CD4-positive, CD25-positive, alpha-beta regulatory T cell (primary cell): ENCODE measurements around the gene DPH1. TPM values are rescaled to one million over a fixed set of nuclear protein-coding genes. Genes with fewer than 3 reads are reported as not detected.

Experiments
- ATAC-seq, 2 donors: fragments of 150-1000 bp; cut with Tn5 transposase; one replicate each; pipeline ENCODE4 v1.10.0; 2021; ENCODE audit warnings: low read depth in 2 of 2, moderate number of reproducible peaks in 2 of 2, moderate library complexity in 1 of 2
- DNase-seq, 3 donors: peaks; one replicate each; pipeline versions ENCODE4 v3.0.0 to v3.0.0-alpha.2; 2012 to 2022; ENCODE audit warnings: mixed read lengths in 1 of 3
- H3K27ac ChIP-seq: one replicate; pipeline ENCODE4 v1.7.0; 2013; ENCODE audit warnings: mild to moderate bottlenecking, low read length; ENCODE audit not compliant: insufficient read depth, poor library complexity, severe bottlenecking
- H3K27me3 ChIP-seq: one replicate; pipeline ENCODE4 v1.7.0; 2013; ENCODE audit warnings: low read length; ENCODE audit not compliant: control insufficient read depth, insufficient read depth
- H3K36me3 ChIP-seq: one replicate; pipeline ENCODE4 v1.7.0; 2013; ENCODE audit warnings: mild to moderate bottlenecking, low read length, moderate library complexity; ENCODE audit not compliant: control insufficient read depth, insufficient read depth
- H3K4me1 ChIP-seq: 2 replicates; pipeline ENCODE4 v1.7.0; 2013; ENCODE audit warnings: mild to moderate bottlenecking, low read length; ENCODE audit not compliant: insufficient read depth, control insufficient read depth, poor library complexity, severe bottlenecking
- H3K4me3 ChIP-seq: one replicate; pipeline ENCODE4 v1.7.0; 2013; ENCODE audit warnings: low read depth, mild to moderate bottlenecking, low read length, moderate library complexity
- H3K9me3 ChIP-seq, 2 experiments: 1 replicate in 1 of 2; 2 replicates in 1 of 2; pipeline ENCODE4 v1.7.0; 2013; ENCODE audit warnings: low read length in 2 of 2, mild to moderate bottlenecking in 1 of 2, moderate library complexity in 1 of 2; ENCODE audit not compliant: control insufficient read depth in 2 of 2
- H3K27ac Mint-ChIP-seq, 3 donors: one replicate each; pipeline ENCODE4 v1.8.0; 2020 to 2022; ENCODE audit warnings: mild to moderate bottlenecking in 3 of 3, mixed read lengths in 3 of 3, moderate library complexity in 2 of 3
- H3K27me3 Mint-ChIP-seq: one replicate; pipeline ENCODE4 v1.8.0; 2022; ENCODE audit warnings: mild to moderate bottlenecking, mixed read lengths
- H3K36me3 Mint-ChIP-seq: one replicate; pipeline ENCODE4 v1.8.0; 2020; ENCODE audit warnings: mixed read lengths
- H3K4me1 Mint-ChIP-seq, 4 donors: one replicate each; pipeline ENCODE4 v1.8.0; 2020 to 2022; ENCODE audit warnings: mixed read lengths in 4 of 4, mild to moderate bottlenecking in 1 of 4
- H3K4me3 Mint-ChIP-seq, 4 donors: one replicate each; pipeline ENCODE4 v1.8.0; 2020 to 2022; ENCODE audit warnings: mild to moderate bottlenecking in 4 of 4, mixed read lengths in 4 of 4, moderate library complexity in 3 of 4
- H3K9me3 Mint-ChIP-seq, 7 donors: one replicate each; pipeline ENCODE4 v1.8.0; 2020 to 2022; ENCODE audit warnings: mixed read lengths in 7 of 7, mild to moderate bottlenecking in 3 of 7, moderate library complexity in 2 of 7
- polyA plus RNA-seq, 4 donors: library from polyadenylated mRNA; unstranded; fragments of 300-500 nt; fragmentation: Illumina TruSeq; gene quantifications; one replicate each; pipeline ENCODE4 v1.2.3, GENCODE V29; 2021
- total RNA-seq: library from RNA; stranded (reverse); gene quantifications from one replicate; pipeline ENCODE4 v1.2.3, GENCODE V29; 2022

Gene DPH1
- total and polyA plus RNA-seq, 5 donors from 2014 or later, result 32.4 to 70.0 (median 38.2) TPM

GRCh38 chr17:2055292-2056205 lies 25.6 kb downstream of the DPH1 start:
- DNase-seq (peak in 2 of 3 donors; percentile 19 to 46), ATAC-seq (no peak)
- no peaks in the 10 kb centered on the region for H3K9me3 ChIP-seq
- no peak overlapping the region for H3K27ac ChIP-seq
- H3K36me3 Mint-ChIP-seq, result peaks cover 5% of the 10 kb centered on the region
- no peak overlapping the region for H3K4me3 ChIP-seq
- H3K27ac Mint-ChIP-seq, result no peak overlapping the region
- H3K27me3 ChIP-seq, result no peaks in the 10 kb centered on the region
- H3K36me3 ChIP-seq, result peaks cover under 1% of the 10 kb centered on the region
- peaks cover 36% of the 10 kb centered on the region for H3K27me3 Mint-ChIP-seq
- H3K4me1 ChIP-seq, result peaks cover 76% of the 10 kb centered on the region
- peak overlapping the region in 1 of 4 donors; percentile 88 for H3K4me3 Mint-ChIP-seq
- peaks cover 0 to 1% (median 0%) of the 10 kb centered on the region in 7 donors for H3K9me3 Mint-ChIP-seq
- peaks cover 0 to 31% (median 18%) of the 10 kb centered on the region in 4 donors for H3K4me1 Mint-ChIP-seq

- H3K4me3 ChIP-seq, result no peak overlapping the region
Measured at GRCh38 chr17:2056206-2057174, 26.5 kb downstream of the DPH1 start.

DNA sequence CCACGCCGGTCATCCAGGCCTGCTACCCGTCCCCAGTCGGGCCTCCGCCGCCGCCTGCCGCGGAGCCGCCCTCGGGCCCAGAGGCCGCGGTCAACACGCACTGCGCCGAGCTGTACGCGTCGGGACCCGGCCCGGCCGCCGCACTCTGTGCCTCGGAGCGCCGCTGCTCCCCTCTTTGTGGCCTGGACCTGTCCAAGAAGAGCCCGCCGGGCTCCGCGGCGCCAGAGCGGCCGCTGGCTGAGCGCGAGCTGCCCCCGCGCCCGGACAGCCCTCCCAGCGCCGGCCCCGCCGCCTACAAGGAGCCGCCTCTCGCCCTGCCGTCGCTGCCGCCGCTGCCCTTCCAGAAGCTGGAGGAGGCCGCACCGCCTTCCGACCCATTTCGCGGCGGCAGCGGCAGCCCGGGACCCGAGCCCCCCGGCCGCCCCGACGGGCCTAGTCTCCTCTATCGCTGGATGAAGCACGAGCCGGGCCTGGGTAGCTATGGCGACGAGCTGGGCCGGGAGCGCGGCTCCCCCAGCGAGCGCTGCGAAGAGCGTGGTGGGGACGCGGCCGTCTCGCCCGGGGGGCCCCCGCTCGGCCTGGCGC lies 27.3 kb downstream of the DPH1 start:
- Mint-ChIP-seq H3K4me3 (no peak overlapping the region), H3K4me1 (peaks cover 0 to 24% (median 12%) of the 10 kb centered on the region in 4 donors), H3K27me3 (peaks cover 33% of the 10 kb centered on the region), H3K36me3 (peaks cover 15% of the 10 kb centered on the region), H3K27ac (no peak overlapping the region), H3K9me3 (peaks cover 0 to 1% (median 0%) of the 10 kb centered on the region in 7 donors)
- Histone ChIP-seq H3K27me3 (no peaks in the 10 kb centered on the region), H3K4me1 (peaks cover 60% of the 10 kb centered on the region), H3K9me3 (no peaks in the 10 kb centered on the region), H3K36me3 (peaks cover 2% of the 10 kb centered on the region), H3K27ac (no peak overlapping the region), H3K4me3 (no peak overlapping the region)
- DNase-seq (peak in 1 of 3 donors; percentile 13), ATAC-seq (no peak)

More at GRCh38 chr17:2056206-2057174, 26.5 kb downstream of the DPH1 start:
- peaks cover 0 to 1% (median 0%) of the 10 kb centered on the region in 7 donors for H3K9me3 Mint-ChIP-seq
- H3K4me1 ChIP-seq, result peaks cover 67% of the 10 kb centered on the region
- peaks cover 2% of the 10 kb centered on the region for H3K36me3 ChIP-seq
- peak overlapping the region; percentile 5 for H3K27ac ChIP-seq
- H3K27ac Mint-ChIP-seq, result peak overlapping the region in 1 of 3 donors; percentile 32
- DNase-seq (peak in 2 of 3 donors; percentile 68 to 73), ATAC-seq (peak in 1 of 2 donors; percentile 16)
- no peaks in the 10 kb centered on the region for H3K9me3 ChIP-seq
- peaks cover 8% of the 10 kb centered on the region for H3K36me3 Mint-ChIP-seq
- peaks cover 0 to 31% (median 18%) of the 10 kb centered on the region in 4 donors for H3K4me1 Mint-ChIP-seq
- no peaks in the 10 kb centered on the region for H3K27me3 ChIP-seq
- H3K27me3 Mint-ChIP-seq, result peaks cover 40% of the 10 kb centered on the region
- H3K4me3 Mint-ChIP-seq, result peak overlapping the region; percentile 72 to 91 (median 77)

- H3K27ac Mint-ChIP-seq, result no peak overlapping the region
- peak overlapping the region in 2 of 4 donors; percentile 33 to 54 for H3K4me3 Mint-ChIP-seq
- H3K36me3 ChIP-seq, result peaks cover 5% of the 10 kb centered on the region
- peaks cover 0 to 23% (median 11%) of the 10 kb centered on the region in 4 donors for H3K4me1 Mint-ChIP-seq
- H3K27me3 ChIP-seq, result no peaks in the 10 kb centered on the region
- H3K4me1 ChIP-seq, result peaks cover 57% of the 10 kb centered on the region
- H3K9me3 Mint-ChIP-seq, result peaks cover 0 to 1% (median 0%) of the 10 kb centered on the region in 7 donors
- no peaks in the 10 kb centered on the region for H3K9me3 ChIP-seq
- H3K27me3 Mint-ChIP-seq, result peaks cover 39% of the 10 kb centered on the region
- DNase-seq, result peak in 1 of 3 donors; percentile 30
- no peak for ATAC-seq
- peaks cover 22% of the 10 kb centered on the region for H3K36me3 Mint-ChIP-seq
- H3K4me3 ChIP-seq, result no peak overlapping the region
- no peak overlapping the region for H3K27ac ChIP-seq
Measured at GRCh38 chr17:2057760-2058585, 28.0 kb downstream of the DPH1 start.

GRCh38 chr17:2058586-2059546 lies 28.9 kb downstream of the DPH1 start:
- H3K4me1 ChIP-seq, result peaks cover 48% of the 10 kb centered on the region
- H3K4me3 Mint-ChIP-seq, result peak overlapping the region in 3 of 4 donors; percentile 59 to 77 (median 59)
- ATAC-seq (no peak), DNase-seq (peak; percentile 43 to 68 (median 44))
- no peaks in the 10 kb centered on the region for H3K9me3 ChIP-seq
- H3K27ac Mint-ChIP-seq, result peak overlapping the region in 1 of 3 donors; percentile 41
- peaks cover 0 to under 1% (median 0%) of the 10 kb centered on the region in 7 donors for H3K9me3 Mint-ChIP-seq
- no peaks in the 10 kb centered on the region for H3K27me3 ChIP-seq
- H3K4me3 ChIP-seq, result no peak overlapping the region
- peaks cover 0 to 17% (median 6%) of the 10 kb centered on the region in 4 donors for H3K4me1 Mint-ChIP-seq
- peaks cover 33% of the 10 kb centered on the region for H3K27me3 Mint-ChIP-seq
- H3K36me3 Mint-ChIP-seq, result peaks cover 30% of the 10 kb centered on the region
- H3K36me3 ChIP-seq, result peaks cover 13% of the 10 kb centered on the region
- H3K27ac ChIP-seq, result no peak overlapping the region
